ENCODE data around the gene CR2.

CR2 gene

DNA sequence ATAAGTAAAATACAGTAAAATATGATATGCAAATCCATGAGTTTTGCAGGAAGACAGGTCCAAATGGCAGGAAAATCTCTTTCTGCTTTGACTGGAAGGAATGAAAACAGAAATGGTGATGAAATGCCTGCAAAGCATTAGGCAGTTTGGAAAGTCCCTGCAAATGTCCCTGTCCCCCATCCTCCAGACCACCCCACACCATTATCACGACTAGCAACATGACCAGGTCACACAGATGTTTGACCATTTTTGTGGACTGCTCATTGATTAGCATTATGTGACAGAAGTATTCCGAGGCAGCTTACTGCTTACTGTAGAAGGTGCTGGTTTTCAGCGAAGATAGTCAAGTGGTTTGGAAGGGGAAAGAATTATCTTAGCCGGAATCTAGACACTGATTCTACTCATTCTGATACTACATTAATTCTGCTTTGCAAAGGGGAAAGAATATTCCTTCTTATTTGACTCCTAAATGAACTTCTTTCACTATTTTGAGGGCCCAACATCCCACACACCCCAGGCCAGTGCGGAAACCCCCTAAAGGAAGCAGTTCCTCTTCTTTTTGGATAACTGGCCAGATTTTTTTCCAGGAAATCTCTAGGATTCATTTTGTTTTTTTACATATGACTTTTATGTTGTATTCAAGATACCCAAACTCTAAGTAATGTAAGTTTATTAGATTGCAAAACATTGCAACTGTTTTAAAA, 9.5 kb upstream of the CR2 start:
- H3K9me3 ChIP-seq (ENCODE audit: control insufficient read depth, insufficient read depth, low read depth, low read length) = no peaks in the 10 kb centered on the region
- no peaks in the 10 kb centered on the region for H3K36me3 ChIP-seq (ENCODE audit: control insufficient read depth, insufficient read depth, low read length)
- no peak overlapping the region for H3K9ac ChIP-seq (ENCODE audit: low read length)
- peaks cover 9% of the 10 kb centered on the region for H3K27me3 ChIP-seq (ENCODE audit: control insufficient read depth, insufficient read depth, low read length)
- no peak overlapping the region for H3K4me3 ChIP-seq (ENCODE audit: low read depth, low read length)
- no peak overlapping the region for H3K27ac ChIP-seq (ENCODE audit: low read depth, low read length)
- no peaks in the 10 kb centered on the region for H3K4me1 ChIP-seq (ENCODE audit: control insufficient read depth, insufficient read depth, low read length)

DNA sequence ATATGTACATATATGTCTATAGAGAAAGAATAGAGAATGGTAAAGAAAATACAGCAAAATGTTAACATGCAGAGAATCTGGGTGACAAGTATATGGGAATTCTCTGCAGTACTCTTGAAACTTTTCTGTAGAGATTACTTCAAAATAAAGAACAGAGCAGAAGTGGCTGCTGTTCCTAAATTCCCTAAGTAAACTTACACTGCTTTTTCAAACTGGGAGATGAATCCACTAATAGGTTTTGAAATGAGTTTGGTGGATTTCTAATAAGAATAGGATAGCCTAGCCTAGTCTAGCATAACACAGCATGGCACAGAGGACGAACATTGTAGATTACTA, 450 bp upstream of the CR2 start:
- H3K4me1 ChIP-seq (ENCODE audit: control insufficient read depth, insufficient read depth, low read length) = no peaks in the 10 kb centered on the region
- H3K27ac ChIP-seq (ENCODE audit: low read depth, low read length) = no peak overlapping the region
- no peaks in the 10 kb centered on the region for H3K36me3 ChIP-seq (ENCODE audit: control insufficient read depth, insufficient read depth, low read length)
- H3K9me3 ChIP-seq (ENCODE audit: control insufficient read depth, insufficient read depth, low read depth, low read length) = no peaks in the 10 kb centered on the region
- H3K27me3 ChIP-seq (ENCODE audit: control insufficient read depth, insufficient read depth, low read length) = peaks cover 89% of the 10 kb centered on the region
- H3K9ac ChIP-seq (ENCODE audit: low read length) = no peak overlapping the region
- peak overlapping the region; percentile 76 for H3K4me3 ChIP-seq (ENCODE audit: low read depth, low read length)

DNA sequence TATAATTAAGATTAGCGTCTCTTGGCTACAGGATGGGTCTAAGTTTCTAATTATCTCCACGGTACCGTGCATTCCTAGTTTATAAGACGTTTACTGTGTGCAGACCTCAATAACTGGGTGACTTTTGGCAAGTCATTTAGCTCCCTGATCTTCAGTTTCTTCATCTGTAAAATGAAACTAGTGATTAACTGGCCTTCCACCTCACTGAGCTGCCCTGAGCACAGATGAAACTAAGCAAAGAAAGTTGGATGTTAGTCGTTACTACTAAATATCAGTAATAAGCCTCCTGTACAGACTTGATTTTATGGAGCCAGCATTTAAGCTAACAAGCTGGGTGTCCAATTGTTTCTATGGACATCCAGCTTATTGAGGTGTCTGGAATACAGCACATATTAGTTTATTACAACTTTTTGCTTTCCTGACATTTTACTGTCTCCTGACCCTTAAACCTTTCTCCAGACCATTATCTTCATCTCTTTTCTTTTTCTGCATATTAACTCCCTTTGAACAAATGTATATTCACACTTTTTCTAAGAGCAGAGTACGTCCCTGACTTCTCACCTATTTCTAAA, 1.1 kb downstream of the CR2 start:
- no peaks in the 10 kb centered on the region for H3K36me3 ChIP-seq (ENCODE audit: control insufficient read depth, insufficient read depth, low read length)
- no peak overlapping the region for H3K9ac ChIP-seq (ENCODE audit: low read length)
- H3K4me3 ChIP-seq (ENCODE audit: low read depth, low read length) = peak overlapping the region; percentile 76; the same call in 1 of the 2 replicates
- no peaks in the 10 kb centered on the region for H3K4me1 ChIP-seq (ENCODE audit: control insufficient read depth, insufficient read depth, low read length)
- no peaks in the 10 kb centered on the region for H3K9me3 ChIP-seq (ENCODE audit: control insufficient read depth, insufficient read depth, low read depth, low read length)
- no peak overlapping the region for H3K27ac ChIP-seq (ENCODE audit: low read depth, low read length)
- peaks cover 83% of the 10 kb centered on the region for H3K27me3 ChIP-seq (ENCODE audit: control insufficient read depth, insufficient read depth, low read length)

DNA sequence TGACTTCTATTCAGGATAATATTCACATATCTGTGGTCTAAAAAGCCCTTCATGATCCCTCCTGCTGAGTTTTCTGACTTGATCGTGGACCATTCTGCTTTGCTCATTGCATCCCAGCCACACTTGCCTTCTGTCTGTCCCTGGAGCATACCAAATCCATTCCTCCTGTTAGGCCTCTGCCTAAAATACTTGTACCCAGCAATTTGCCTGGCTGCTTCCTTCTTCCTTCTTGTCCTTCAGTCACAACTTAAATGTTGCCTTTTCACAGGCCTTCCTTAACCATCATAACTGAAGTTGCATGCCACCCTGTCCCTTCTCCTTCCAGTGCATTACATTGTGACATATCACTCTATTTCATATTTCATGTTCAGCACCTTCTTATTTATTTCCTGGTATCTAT, 4.3 kb downstream of the CR2 start:
- H3K36me3 ChIP-seq (ENCODE audit: control insufficient read depth, insufficient read depth, low read length) = no peaks in the 10 kb centered on the region
- H3K9ac ChIP-seq (ENCODE audit: low read length) = no peak overlapping the region
- H3K4me3 ChIP-seq (ENCODE audit: low read depth, low read length) = no peak overlapping the region
- no peaks in the 10 kb centered on the region for H3K4me1 ChIP-seq (ENCODE audit: control insufficient read depth, insufficient read depth, low read length)
- peaks cover 56% of the 10 kb centered on the region for H3K27me3 ChIP-seq (ENCODE audit: control insufficient read depth, insufficient read depth, low read length)
- no peaks in the 10 kb centered on the region for H3K9me3 ChIP-seq (ENCODE audit: control insufficient read depth, insufficient read depth, low read depth, low read length)
- H3K27ac ChIP-seq (ENCODE audit: low read depth, low read length) = no peak overlapping the region

DNA sequence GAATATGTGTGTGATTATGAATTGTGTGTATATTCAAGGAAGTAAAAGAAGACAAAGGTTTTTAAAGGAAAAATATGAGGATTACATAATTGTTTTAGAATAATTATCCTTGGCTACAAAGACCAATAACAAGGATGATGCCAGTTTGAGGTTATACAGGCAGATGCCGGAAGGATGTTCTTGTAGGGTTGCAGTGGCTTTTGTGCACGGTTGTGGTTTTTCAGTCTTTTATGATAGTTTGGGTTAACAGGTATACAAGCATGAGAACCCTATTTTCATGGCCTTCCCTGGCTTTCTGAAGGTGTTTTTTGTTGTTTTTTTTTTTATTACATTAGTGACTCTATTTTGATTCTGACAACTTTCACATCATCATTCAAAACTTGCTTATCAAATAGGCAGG, 4.9 kb downstream of the CR2 start:
- Histone ChIP-seq H3K36me3 (ENCODE audit: control insufficient read depth, insufficient read depth, low read length) (no peaks in the 10 kb centered on the region), H3K9ac (ENCODE audit: low read length) (no peak overlapping the region), H3K4me1 (ENCODE audit: control insufficient read depth, insufficient read depth, low read length) (no peaks in the 10 kb centered on the region), H3K27me3 (ENCODE audit: control insufficient read depth, insufficient read depth, low read length) (peaks cover 53% of the 10 kb centered on the region), H3K4me3 (ENCODE audit: low read depth, low read length) (no peak overlapping the region), H3K9me3 (ENCODE audit: control insufficient read depth, insufficient read depth, low read depth, low read length) (no peaks in the 10 kb centered on the region), H3K27ac (ENCODE audit: low read depth, low read length) (no peak overlapping the region)

DNA sequence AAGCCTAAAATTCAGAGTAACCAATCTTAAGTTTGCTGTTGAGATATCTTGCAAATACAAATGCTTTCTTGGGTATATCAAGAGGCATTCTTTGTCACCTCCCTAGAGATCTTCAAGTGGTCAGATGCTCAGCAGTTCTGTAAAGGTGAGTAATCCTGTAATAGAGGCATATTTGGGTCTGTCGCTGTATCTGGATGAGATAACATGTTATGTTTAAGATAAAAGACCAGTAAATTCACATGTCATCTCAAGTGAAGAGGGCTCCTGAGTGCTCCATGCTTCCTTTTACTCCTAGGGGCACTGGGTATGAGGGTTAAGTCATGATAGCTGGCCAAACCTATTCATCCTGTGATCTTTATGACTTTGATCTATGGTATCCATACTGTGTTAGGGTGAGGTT, 7.5 kb downstream of the CR2 start:
- H3K4me1 ChIP-seq (ENCODE audit: control insufficient read depth, insufficient read depth, low read length) = no peaks in the 10 kb centered on the region
- no peak overlapping the region for H3K4me3 ChIP-seq (ENCODE audit: low read depth, low read length)
- peaks cover 31% of the 10 kb centered on the region for H3K27me3 ChIP-seq (ENCODE audit: control insufficient read depth, insufficient read depth, low read length)
- no peaks in the 10 kb centered on the region for H3K36me3 ChIP-seq (ENCODE audit: control insufficient read depth, insufficient read depth, low read length)
- H3K9me3 ChIP-seq (ENCODE audit: control insufficient read depth, insufficient read depth, low read depth, low read length) = no peaks in the 10 kb centered on the region
- no peak overlapping the region for H3K27ac ChIP-seq (ENCODE audit: low read depth, low read length)
- H3K9ac ChIP-seq (ENCODE audit: low read length) = no peak overlapping the region

DNA sequence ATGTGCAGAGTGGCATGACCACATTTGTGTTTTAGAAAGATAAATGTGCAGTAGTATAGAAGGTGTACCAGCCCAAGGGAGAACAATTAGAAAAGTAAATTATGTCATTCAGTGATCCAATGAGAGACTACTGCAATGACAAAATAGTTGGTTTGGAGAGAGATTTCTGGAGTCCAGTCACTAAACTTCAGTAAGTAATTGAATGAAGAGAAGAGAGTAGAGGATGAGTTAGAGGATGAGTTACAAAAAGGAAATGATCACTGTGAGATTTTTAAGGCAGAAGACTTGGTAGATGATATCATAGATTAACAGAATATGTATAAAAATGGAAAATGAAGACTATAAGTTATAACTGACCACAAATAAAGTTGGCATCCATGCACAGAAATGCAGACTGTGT, 8.4 kb downstream of the CR2 start:
- H3K27me3 ChIP-seq (ENCODE audit: control insufficient read depth, insufficient read depth, low read length) = peaks cover 22% of the 10 kb centered on the region
- no peaks in the 10 kb centered on the region for H3K36me3 ChIP-seq (ENCODE audit: control insufficient read depth, insufficient read depth, low read length)
- H3K4me1 ChIP-seq (ENCODE audit: control insufficient read depth, insufficient read depth, low read length) = no peaks in the 10 kb centered on the region
- no peak overlapping the region for H3K27ac ChIP-seq (ENCODE audit: low read depth, low read length)
- no peak overlapping the region for H3K9ac ChIP-seq (ENCODE audit: low read length)
- H3K4me3 ChIP-seq (ENCODE audit: low read depth, low read length) = no peak overlapping the region
- no peaks in the 10 kb centered on the region for H3K9me3 ChIP-seq (ENCODE audit: control insufficient read depth, insufficient read depth, low read depth, low read length)

DNA sequence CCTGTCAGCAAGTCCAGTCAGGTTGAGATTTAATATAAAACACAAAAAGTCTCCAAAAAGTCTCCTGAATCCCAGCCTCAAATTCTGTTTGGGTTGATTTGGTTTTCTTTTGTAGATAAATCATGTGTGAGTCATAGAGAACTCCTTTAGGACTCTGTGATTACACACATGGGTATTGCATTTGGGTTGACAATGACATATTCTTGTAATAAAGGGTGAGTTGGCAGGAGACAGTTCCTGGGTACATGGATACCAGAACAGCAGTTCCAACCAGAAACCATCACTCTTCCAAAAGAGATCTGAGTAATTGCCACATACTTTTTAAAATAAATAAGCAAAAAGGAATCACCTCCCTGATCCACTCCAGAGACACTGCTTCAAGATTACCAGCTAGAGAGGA, 8.9 kb downstream of the CR2 start:
- no peaks in the 10 kb centered on the region for H3K36me3 ChIP-seq (ENCODE audit: control insufficient read depth, insufficient read depth, low read length)
- H3K4me1 ChIP-seq (ENCODE audit: control insufficient read depth, insufficient read depth, low read length) = no peaks in the 10 kb centered on the region
- H3K9ac ChIP-seq (ENCODE audit: low read length) = no peak overlapping the region
- no peak overlapping the region for H3K27ac ChIP-seq (ENCODE audit: low read depth, low read length)
- H3K9me3 ChIP-seq (ENCODE audit: control insufficient read depth, insufficient read depth, low read depth, low read length) = no peaks in the 10 kb centered on the region
- H3K4me3 ChIP-seq (ENCODE audit: low read depth, low read length) = no peak overlapping the region
- peaks cover 18% of the 10 kb centered on the region; the same call in 1 of the 2 replicates for H3K27me3 ChIP-seq (ENCODE audit: control insufficient read depth, insufficient read depth, low read length)

DNA sequence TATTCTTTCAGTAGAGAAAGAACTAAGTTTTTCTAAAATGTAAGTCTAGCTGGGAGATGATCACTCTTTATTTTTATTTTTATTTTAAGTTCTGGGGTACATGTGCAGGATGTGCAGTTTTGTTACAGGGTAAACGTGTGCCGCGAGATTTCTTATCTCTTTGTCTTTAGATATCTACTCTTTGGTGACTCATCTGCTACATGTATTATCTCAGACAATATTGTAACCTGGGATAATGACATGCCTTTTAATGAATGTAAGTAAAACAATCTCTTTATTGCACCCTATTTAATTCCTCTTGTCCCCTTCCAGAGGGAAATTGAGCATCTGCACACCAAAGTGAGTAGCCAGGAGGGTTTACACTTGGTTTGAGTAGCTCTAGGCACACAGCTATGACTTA, 9.4 kb downstream of the CR2 start:
- Histone ChIP-seq H3K36me3 (ENCODE audit: control insufficient read depth, insufficient read depth, low read length) (no peaks in the 10 kb centered on the region), H3K4me1 (ENCODE audit: control insufficient read depth, insufficient read depth, low read length) (no peaks in the 10 kb centered on the region), H3K9me3 (ENCODE audit: control insufficient read depth, insufficient read depth, low read depth, low read length) (no peaks in the 10 kb centered on the region), H3K27ac (ENCODE audit: low read depth, low read length) (no peak overlapping the region), H3K9ac (ENCODE audit: low read length) (no peak overlapping the region), H3K4me3 (ENCODE audit: low read depth, low read length) (no peak overlapping the region), H3K27me3 (ENCODE audit: control insufficient read depth, insufficient read depth, low read length) (peaks cover 16% of the 10 kb centered on the region; the same call in 1 of the 2 replicates)

DNA sequence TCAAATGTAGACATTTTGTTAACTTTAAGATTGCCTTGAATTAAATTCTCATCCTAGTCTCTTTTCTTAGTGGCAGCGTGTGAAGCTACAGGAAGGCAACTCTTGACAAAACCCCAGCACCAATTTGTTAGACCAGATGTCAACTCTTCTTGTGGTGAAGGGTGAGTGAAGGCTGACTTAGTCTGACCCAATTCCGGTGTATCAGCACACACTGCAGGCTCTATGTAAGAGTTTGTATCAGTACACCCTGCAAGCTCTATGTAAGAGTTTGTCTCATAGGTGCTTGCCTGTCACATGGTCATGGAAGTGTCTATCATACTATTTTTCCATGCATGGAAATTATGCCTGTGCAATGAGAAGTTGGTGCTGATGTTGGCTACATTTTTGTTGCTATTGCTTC, 16.8 kb downstream of the CR2 start:
- Histone ChIP-seq H3K27me3 (ENCODE audit: control insufficient read depth, insufficient read depth, low read length) (peaks cover 9% of the 10 kb centered on the region; the same call in 1 of the 2 replicates), H3K9me3 (ENCODE audit: control insufficient read depth, insufficient read depth, low read depth, low read length) (no peaks in the 10 kb centered on the region), H3K36me3 (ENCODE audit: control insufficient read depth, insufficient read depth, low read length) (no peaks in the 10 kb centered on the region), H3K9ac (ENCODE audit: low read length) (no peak overlapping the region), H3K4me1 (ENCODE audit: control insufficient read depth, insufficient read depth, low read length) (no peaks in the 10 kb centered on the region), H3K27ac (ENCODE audit: low read depth, low read length) (no peak overlapping the region), H3K4me3 (ENCODE audit: low read depth, low read length) (no peak overlapping the region)

DNA sequence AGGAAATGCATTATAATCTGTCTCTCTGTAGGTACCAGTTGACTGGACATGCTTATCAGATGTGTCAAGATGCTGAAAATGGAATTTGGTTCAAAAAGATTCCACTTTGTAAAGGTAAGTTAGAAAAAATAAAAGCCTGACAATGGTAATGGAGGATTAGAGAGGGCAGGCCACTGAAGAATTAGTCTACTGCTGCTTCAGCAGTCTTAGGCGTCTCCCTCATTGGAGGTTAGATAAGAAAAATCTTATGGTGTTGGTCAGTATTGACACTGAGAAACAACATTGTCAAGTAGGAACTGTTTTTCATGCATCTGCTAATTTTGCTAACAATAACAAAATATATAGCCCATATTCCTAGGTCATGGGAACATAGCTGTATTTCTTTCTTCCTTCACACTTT, 20.1 kb downstream of the CR2 start:
- Histone ChIP-seq H3K4me3 (ENCODE audit: low read depth, low read length) (no peak overlapping the region), H3K4me1 (ENCODE audit: control insufficient read depth, insufficient read depth, low read length) (no peaks in the 10 kb centered on the region), H3K27me3 (ENCODE audit: control insufficient read depth, insufficient read depth, low read length) (no peaks in the 10 kb centered on the region; the same call in 1 of the 2 replicates), H3K9me3 (ENCODE audit: control insufficient read depth, insufficient read depth, low read depth, low read length) (no peaks in the 10 kb centered on the region), H3K36me3 (ENCODE audit: control insufficient read depth, insufficient read depth, low read length) (no peaks in the 10 kb centered on the region), H3K9ac (ENCODE audit: low read length) (no peak overlapping the region), H3K27ac (ENCODE audit: low read depth, low read length) (no peak overlapping the region)
